GM19328 (cell line): Measurements from ENCODE around the gene SGSH.
"Not testable (repeated sequence)": the region's sequence is repeated elsewhere in the genome, so short reads cannot be mapped to it uniquely, and the experiment has no call there.

ENCODE experiments used
- ATAC-seq: cut with Tn5 transposase; IDR thresholded peaks from one replicate; pipeline ENCODE4 v1.9.1; 2021; ENCODE audit warnings: mild to moderate bottlenecking, moderate library complexity; ENCODE audit not compliant: unreplicated experiment

The SGSH gene

GRCh38 chr17:80212511-80212910 is 7.6 kb downstream of the SGSH start:
- no peak for ATAC-seq

DNA sequence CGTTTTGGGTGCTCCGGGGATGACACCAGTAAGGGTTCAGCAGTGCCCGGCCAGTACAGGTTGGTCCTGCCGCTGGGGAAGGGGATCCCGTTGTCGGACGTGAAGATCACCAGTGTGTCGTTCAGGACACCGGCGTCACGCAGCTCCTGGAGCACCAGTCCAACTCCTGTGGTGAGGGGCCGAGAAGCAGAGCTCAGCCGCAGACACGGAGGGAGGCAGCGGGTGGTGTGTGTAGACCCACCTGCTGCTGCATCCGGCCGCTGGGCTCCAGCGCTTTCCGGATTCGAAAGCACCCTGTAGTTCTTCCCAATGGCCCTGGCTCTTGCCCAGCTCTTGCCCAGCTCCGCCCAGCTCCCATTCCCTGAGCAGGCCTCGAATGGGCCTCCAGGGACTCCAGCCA is 8.0 kb downstream of the SGSH start:
- ATAC-seq: no peak

DNA sequence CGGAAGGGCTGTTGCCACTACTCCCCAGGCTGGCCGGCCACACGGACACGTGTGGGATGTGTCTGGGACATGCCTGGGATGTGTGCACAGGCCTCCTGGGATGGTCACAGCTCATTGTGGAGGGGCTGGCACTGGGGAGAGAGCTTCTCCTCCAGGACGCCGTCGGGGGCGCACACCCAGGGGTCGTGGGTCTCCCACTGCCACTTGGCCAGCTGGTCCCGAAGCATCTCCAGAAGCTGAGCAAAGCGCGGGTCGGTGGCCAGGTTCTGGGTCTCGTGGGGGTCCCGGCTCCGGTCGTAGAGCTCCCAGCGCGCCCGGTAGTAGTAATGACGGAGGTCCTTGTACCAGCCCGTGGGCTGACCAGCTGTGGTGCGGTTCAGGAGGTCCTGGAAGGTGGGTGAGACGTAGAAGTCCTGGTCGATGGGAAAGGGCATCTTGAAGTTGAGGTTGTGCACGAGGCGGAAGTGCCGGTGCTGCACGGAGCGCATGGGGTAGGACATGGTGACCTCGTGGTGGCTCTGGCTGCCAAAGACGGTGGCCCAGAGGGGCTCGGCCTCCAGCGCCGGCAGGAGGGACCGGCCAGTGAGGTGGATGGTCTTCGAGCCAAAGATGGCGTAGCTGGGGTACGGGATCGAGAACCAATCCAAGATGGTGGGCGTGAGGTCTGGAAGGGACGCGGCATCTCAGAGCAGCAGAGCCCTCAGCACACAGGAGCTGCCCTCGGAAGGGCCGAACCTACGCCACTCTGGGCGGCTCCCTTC is 9.6 kb downstream of the SGSH start:
- no peak for ATAC-seq

- no peak for ATAC-seq
Observed at GRCh38 chr17:80209765-80210164, 10.4 kb downstream of the SGSH start.

GRCh38 chr17:80208050-80208449 is 12.1 kb downstream of the SGSH start:
- ATAC-seq: no peak

DNA sequence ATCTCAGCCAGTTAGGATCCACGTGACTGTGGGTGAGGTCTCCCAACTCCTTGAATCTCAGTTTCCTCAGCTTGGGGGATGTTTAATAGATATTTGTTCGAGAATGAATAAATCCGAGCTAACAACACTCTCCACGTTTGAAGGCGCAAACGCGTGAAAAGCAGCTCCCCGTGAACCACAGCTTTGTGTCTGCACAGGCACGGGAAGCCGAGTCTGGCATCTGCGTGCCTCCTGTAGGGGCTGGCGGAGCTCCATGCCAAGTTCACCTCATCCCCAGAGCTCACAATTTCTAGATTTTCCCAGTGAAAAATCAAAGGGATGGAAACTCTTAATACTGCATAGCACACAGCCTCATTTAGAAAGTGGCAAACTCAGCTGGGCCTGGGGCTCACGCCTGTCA is 14.3 kb downstream of the SGSH start:
- no peak for ATAC-seq

DNA sequence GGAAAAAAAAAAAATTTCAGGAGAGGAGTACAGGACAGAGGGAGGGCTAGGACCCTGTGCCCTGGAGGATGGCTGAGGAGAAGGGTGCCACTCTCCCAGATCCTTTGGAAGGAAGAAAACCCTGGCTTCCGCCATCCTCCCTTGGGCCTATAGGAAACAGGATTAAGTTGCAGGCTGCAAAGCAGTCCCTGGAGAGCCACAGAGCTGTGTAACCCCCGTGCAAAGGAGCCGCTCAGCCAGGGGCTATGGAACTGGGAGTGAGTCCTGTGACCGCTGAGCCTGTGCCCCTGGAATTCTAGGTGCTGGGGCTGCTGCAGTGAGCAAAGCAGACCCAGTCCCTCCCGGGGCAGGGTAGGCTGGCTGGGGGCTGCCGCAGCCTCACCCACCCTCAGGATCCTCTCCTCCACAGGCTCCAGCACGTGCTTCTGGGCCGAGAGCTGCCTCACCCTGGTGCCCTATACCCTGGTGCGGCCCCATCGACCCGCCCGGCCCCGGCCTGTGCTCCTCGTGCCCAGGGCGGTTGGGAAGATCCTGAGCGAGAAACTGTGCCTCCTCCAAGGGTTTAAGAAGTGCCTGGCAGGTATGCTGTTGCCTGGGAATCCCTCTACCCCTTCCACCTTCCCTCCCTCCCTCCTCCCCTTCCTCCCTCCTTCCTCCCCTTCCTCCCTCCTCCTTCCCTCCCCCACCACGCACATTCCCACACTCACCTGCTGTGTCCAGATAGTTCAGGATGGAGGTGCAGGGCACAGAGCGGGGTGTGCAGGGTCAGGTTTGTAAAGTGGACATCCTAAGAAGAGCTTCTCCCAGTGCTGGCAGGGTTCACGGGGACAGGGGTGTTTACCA is 15.3 kb downstream of the SGSH start:
- no peak for ATAC-seq

- ATAC-seq: no peak
Observed at GRCh38 chr17:80203471-80203963, 16.6 kb downstream of the SGSH start.

GRCh38 chr17:80202197-80202596 is 17.9 kb downstream of the SGSH start:
- no peak for ATAC-seq

GRCh38 chr17:80201446-80201845 is 18.7 kb downstream of the SGSH start:
- ATAC-seq: no peak

DNA sequence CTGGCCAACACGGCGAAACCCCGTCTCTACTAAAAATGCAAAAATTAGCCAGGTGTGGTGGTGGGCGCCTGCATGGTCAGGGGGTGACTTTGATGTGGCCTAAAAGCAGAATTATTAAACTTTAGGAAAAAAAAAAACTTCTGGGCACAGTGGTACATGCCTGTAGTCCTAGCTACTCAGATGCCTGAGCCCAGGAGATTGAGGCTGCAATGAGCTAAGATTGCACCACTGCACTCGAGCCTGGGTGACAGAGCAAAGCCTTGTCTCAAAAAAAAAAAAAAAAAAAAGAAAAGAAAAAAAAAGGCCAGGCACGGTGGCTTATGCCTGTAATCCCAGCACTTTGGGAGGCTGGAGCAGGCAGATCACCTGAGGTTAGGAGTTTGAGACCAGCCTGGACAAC is 20.8 kb downstream of the SGSH start:
- ATAC-seq: not testable (repeated sequence)

GRCh38 chr17:80198144-80198661 is 21.9 kb downstream of the SGSH start:
- ATAC-seq: no peak

DNA sequence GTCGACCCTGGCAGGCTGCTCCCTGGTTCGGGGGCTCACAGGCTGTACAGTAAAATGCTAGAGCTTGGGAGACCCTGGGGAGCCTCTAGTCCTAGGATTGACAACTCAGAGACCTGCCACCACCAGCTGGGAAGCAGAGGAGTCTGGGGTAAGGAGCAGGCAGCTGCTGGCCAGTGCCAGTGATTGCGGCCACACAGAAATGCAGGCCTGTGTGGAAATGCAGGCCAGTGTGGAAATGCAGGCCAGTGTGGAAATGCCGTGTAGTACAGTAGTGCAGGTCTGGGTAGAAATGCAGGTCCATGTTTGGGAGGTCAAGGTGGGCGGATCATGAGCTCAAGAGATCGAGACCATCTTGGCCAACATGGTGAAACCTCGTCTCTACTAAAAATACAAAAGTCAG is 23.5 kb downstream of the SGSH start:
- ATAC-seq: no peak

DNA sequence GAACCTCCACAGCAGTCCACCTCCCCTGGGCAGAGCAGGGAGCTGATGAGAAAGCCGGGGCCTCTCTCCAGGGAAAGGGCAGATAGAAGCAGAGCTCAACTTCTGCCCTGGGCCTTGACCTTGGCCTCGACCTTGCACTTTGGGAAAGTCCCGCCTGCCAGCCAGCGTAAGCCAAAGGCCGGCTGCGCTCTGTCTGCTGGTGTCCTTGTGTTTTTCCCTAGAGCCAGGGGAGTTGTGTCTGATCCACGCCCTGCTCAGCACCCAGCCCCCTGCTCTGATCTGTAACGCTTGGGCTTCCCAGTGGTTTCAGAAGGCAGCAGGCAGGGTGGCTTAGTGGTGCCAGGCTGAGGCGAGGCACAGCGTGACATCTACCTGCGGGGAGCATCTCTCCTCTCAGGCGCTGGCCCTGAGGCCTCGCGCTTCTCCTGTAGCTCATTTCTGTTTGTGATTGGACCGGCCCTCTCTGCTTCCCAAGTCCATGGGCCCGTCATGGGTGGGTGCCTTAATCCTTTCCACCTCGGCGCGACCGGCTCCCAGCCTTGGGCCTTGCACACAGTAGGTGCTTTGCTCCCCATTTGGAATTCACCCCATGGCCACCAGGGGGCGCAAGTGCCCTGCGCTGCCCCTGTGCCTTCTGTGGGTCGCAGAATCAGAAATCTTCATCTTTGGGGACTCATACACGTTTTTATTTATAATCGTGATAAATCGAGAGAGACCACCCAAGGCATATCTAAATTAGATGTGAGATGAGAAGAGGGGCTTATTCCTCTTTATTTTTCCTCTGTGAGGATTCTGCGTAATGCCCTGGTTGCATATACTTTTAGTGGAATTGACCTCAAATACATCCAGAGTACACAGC is 24.2 kb downstream of the SGSH start:
- no peak for ATAC-seq

- no peak for ATAC-seq
Observed at GRCh38 chr17:80195141-80195540, 25.0 kb downstream of the SGSH start.

- no peak for ATAC-seq
Observed at GRCh38 chr17:80191865-80192661, 28.1 kb downstream of the SGSH start.

GRCh38 chr17:80191192-80191591 is 28.9 kb downstream of the SGSH start:
- no peak for ATAC-seq

GRCh38 chr17:80190716-80191115 is 29.4 kb downstream of the SGSH start:
- ATAC-seq: no peak

- ATAC-seq: no peak
Observed at GRCh38 chr17:80189611-80190010, 30.5 kb downstream of the SGSH start.

- no peak for ATAC-seq
Observed at GRCh38 chr17:80187515-80187941, 32.6 kb downstream of the SGSH start.
